ENCODE data around the gene CYP21A2.
"Not testable (repeated sequence)": the region's sequence is repeated elsewhere in the genome, so short reads cannot be mapped to it uniquely, and the experiment has no call there.

Gene CYP21A2

GRCh38 chr6:32037136-32037535 is 1.1 kb upstream of the CYP21A2 start:
- H3K4me3 ChIP-seq (ENCODE audit: low read depth in 1 of 2, low read length in 2 of 2); H3K27me3 ChIP-seq (ENCODE audit: low read depth, low read length); H3K27ac ChIP-seq (ENCODE audit: low read length); H3K4me1 ChIP-seq (ENCODE audit: control insufficient read depth in 1 of 2, insufficient read depth in 2 of 2, low read length in 2 of 2); H3K36me3 ChIP-seq (ENCODE audit: control insufficient read depth in 1 of 2, insufficient read depth in 2 of 2, low read length in 2 of 2); H3K9me3 ChIP-seq (ENCODE audit: control insufficient read depth in 1 of 2, low read length in 2 of 2): not testable (repeated sequence)

- H3K9me3 ChIP-seq (ENCODE audit: control insufficient read depth in 1 of 2, low read length in 2 of 2); H3K4me1 ChIP-seq (ENCODE audit: control insufficient read depth in 1 of 2, insufficient read depth in 2 of 2, low read length in 2 of 2); H3K27me3 ChIP-seq (ENCODE audit: low read depth, low read length); H3K27ac ChIP-seq (ENCODE audit: low read length); H3K36me3 ChIP-seq (ENCODE audit: control insufficient read depth in 1 of 2, insufficient read depth in 2 of 2, low read length in 2 of 2); H3K4me3 ChIP-seq (ENCODE audit: low read depth in 1 of 2, low read length in 2 of 2): not testable (repeated sequence)
Observed at GRCh38 chr6:32038878-32039277, 663 bp downstream of the CYP21A2 start.

- not testable (repeated sequence) for H3K4me1 ChIP-seq (ENCODE audit: control insufficient read depth in 1 of 2, insufficient read depth in 2 of 2, low read length in 2 of 2); H3K9me3 ChIP-seq (ENCODE audit: control insufficient read depth in 1 of 2, low read length in 2 of 2); H3K4me3 ChIP-seq (ENCODE audit: low read depth in 1 of 2, low read length in 2 of 2); H3K27me3 ChIP-seq (ENCODE audit: low read depth, low read length); H3K27ac ChIP-seq (ENCODE audit: low read length); H3K36me3 ChIP-seq (ENCODE audit: control insufficient read depth in 1 of 2, insufficient read depth in 2 of 2, low read length in 2 of 2)
Observed at GRCh38 chr6:32039321-32040274, 1.4 kb downstream of the CYP21A2 start.

- not testable (repeated sequence) for H3K9me3 ChIP-seq (ENCODE audit: control insufficient read depth in 1 of 2, low read length in 2 of 2); H3K4me3 ChIP-seq (ENCODE audit: low read depth in 1 of 2, low read length in 2 of 2); H3K27ac ChIP-seq (ENCODE audit: low read length); H3K27me3 ChIP-seq (ENCODE audit: low read depth, low read length); H3K4me1 ChIP-seq (ENCODE audit: control insufficient read depth in 1 of 2, insufficient read depth in 2 of 2, low read length in 2 of 2); H3K36me3 ChIP-seq (ENCODE audit: control insufficient read depth in 1 of 2, insufficient read depth in 2 of 2, low read length in 2 of 2)
Observed at GRCh38 chr6:32040299-32041049, 2.3 kb downstream of the CYP21A2 start.

GRCh38 chr6:32041050-32041321 is 2.8 kb downstream of the CYP21A2 start:
- not testable (repeated sequence) for H3K27ac ChIP-seq (ENCODE audit: low read length); H3K4me3 ChIP-seq (ENCODE audit: low read depth in 1 of 2, low read length in 2 of 2); H3K36me3 ChIP-seq (ENCODE audit: control insufficient read depth in 1 of 2, insufficient read depth in 2 of 2, low read length in 2 of 2); H3K4me1 ChIP-seq (ENCODE audit: control insufficient read depth in 1 of 2, insufficient read depth in 2 of 2, low read length in 2 of 2); H3K9me3 ChIP-seq (ENCODE audit: control insufficient read depth in 1 of 2, low read length in 2 of 2); H3K27me3 ChIP-seq (ENCODE audit: low read depth, low read length)

- H3K4me3 ChIP-seq (ENCODE audit: low read depth in 1 of 2, low read length in 2 of 2); H3K4me1 ChIP-seq (ENCODE audit: control insufficient read depth in 1 of 2, insufficient read depth in 2 of 2, low read length in 2 of 2); H3K27me3 ChIP-seq (ENCODE audit: low read depth, low read length); H3K27ac ChIP-seq (ENCODE audit: low read length); H3K36me3 ChIP-seq (ENCODE audit: control insufficient read depth in 1 of 2, insufficient read depth in 2 of 2, low read length in 2 of 2); H3K9me3 ChIP-seq (ENCODE audit: control insufficient read depth in 1 of 2, low read length in 2 of 2): not testable (repeated sequence)
Observed at GRCh38 chr6:32041385-32041784, 3.2 kb downstream of the CYP21A2 start.

- not testable (repeated sequence) for H3K9me3 ChIP-seq (ENCODE audit: control insufficient read depth in 1 of 2, low read length in 2 of 2); H3K27me3 ChIP-seq (ENCODE audit: low read depth, low read length); H3K36me3 ChIP-seq (ENCODE audit: control insufficient read depth in 1 of 2, insufficient read depth in 2 of 2, low read length in 2 of 2); H3K4me3 ChIP-seq (ENCODE audit: low read depth in 1 of 2, low read length in 2 of 2); H3K27ac ChIP-seq (ENCODE audit: low read length)
- peaks cover 9 to 11% of the 10 kb centered on the region in 2 donors for H3K4me1 ChIP-seq (ENCODE audit: control insufficient read depth in 1 of 2, insufficient read depth in 2 of 2, low read length in 2 of 2)
Observed at GRCh38 chr6:32042276-32042675, 4.1 kb downstream of the CYP21A2 start.

- H3K36me3 ChIP-seq (ENCODE audit: control insufficient read depth in 1 of 2, insufficient read depth in 2 of 2, low read length in 2 of 2); H3K9me3 ChIP-seq (ENCODE audit: control insufficient read depth in 1 of 2, low read length in 2 of 2); H3K27me3 ChIP-seq (ENCODE audit: low read depth, low read length); H3K27ac ChIP-seq (ENCODE audit: low read length); H3K4me3 ChIP-seq (ENCODE audit: low read depth in 1 of 2, low read length in 2 of 2): not testable (repeated sequence)
- peaks cover 14 to 20% of the 10 kb centered on the region in 2 donors for H3K4me1 ChIP-seq (ENCODE audit: control insufficient read depth in 1 of 2, insufficient read depth in 2 of 2, low read length in 2 of 2)
Observed at GRCh38 chr6:32043589-32044380, 5.6 kb downstream of the CYP21A2 start.

GRCh38 chr6:32044916-32045315 is 6.7 kb downstream of the CYP21A2 start:
- H3K4me1 ChIP-seq (ENCODE audit: control insufficient read depth in 1 of 2, insufficient read depth in 2 of 2, low read length in 2 of 2) = peaks cover 14 to 20% of the 10 kb centered on the region in 2 donors
- H3K4me3 ChIP-seq (ENCODE audit: low read depth in 1 of 2, low read length in 2 of 2); H3K27ac ChIP-seq (ENCODE audit: low read length); H3K9me3 ChIP-seq (ENCODE audit: control insufficient read depth in 1 of 2, low read length in 2 of 2); H3K36me3 ChIP-seq (ENCODE audit: control insufficient read depth in 1 of 2, insufficient read depth in 2 of 2, low read length in 2 of 2); H3K27me3 ChIP-seq (ENCODE audit: low read depth, low read length): not testable (repeated sequence)

- H3K9me3 ChIP-seq (ENCODE audit: control insufficient read depth in 1 of 2, low read length in 2 of 2) = no peaks in the 10 kb centered on the region
- H3K4me1 ChIP-seq (ENCODE audit: control insufficient read depth in 1 of 2, insufficient read depth in 2 of 2, low read length in 2 of 2) = peaks cover 14 to 20% of the 10 kb centered on the region in 2 donors
- H3K27me3 ChIP-seq (ENCODE audit: low read depth, low read length) = no peaks in the 10 kb centered on the region
- peak overlapping the region; percentile 51 for H3K27ac ChIP-seq (ENCODE audit: low read length)
- H3K36me3 ChIP-seq (ENCODE audit: control insufficient read depth in 1 of 2, insufficient read depth in 2 of 2, low read length in 2 of 2) = peaks cover 0 to 5% of the 10 kb centered on the region in 2 donors
- no peak overlapping the region for H3K4me3 ChIP-seq (ENCODE audit: low read depth in 1 of 2, low read length in 2 of 2)
Observed at GRCh38 chr6:32045811-32046449, 7.7 kb downstream of the CYP21A2 start.
